ENCODE data around the gene SLC23A2. TPM values are rescaled to one million over a fixed set of nuclear protein-coding genes. Genes with fewer than 3 reads are reported as not detected.

Gene SLC23A2
- total RNA-seq, 4 donors from 2014 or later, result 10.5 to 29.0 (median 20.4) TPM

DNA sequence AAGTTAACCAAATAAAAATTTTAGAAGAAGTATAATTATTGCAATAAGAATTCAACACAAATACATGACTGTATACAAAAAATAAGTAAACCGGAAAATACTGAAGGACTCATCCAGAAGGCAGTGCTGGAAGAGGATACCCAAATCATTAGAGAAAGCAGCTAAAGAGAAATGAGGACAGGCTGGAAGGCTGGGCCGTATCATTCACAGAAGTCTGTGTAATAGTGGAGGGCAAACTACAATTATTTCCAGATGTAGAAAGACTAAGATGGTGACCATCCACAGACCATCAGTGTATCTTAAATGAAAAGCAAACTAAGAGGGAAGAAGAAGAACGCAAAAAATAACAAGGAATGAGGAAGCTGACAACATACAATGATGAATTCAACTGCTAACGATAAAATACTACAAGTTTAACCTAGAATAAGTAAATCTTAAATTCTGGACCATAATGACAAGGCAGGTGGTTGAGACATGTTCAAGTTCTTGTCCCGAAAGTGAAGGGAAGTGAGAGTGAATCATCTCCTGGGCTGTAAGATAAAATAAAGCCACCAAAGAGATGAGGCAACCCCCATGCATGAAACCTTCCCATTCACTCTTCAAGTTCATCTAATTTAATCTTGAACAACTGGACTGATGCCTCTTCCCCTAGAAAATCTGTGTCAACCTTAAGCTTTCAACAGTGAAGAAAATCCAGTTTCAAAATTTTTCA lies 71.5 kb downstream of the SLC23A2 start:
- Histone ChIP-seq H3K36me3 (no peaks in the 10 kb centered on the region), H3K9me3 (no peaks in the 10 kb centered on the region), H3K4me3 (no peak overlapping the region), H3K27ac (no peak overlapping the region), H3K4me1 (peaks cover 8% of the 10 kb centered on the region), H3K27me3 (no peaks in the 10 kb centered on the region)
- WGBS, result 75% methylated on average over 5 of the region's 5 CpGs
- TF ChIP-seq, protein P1, sequence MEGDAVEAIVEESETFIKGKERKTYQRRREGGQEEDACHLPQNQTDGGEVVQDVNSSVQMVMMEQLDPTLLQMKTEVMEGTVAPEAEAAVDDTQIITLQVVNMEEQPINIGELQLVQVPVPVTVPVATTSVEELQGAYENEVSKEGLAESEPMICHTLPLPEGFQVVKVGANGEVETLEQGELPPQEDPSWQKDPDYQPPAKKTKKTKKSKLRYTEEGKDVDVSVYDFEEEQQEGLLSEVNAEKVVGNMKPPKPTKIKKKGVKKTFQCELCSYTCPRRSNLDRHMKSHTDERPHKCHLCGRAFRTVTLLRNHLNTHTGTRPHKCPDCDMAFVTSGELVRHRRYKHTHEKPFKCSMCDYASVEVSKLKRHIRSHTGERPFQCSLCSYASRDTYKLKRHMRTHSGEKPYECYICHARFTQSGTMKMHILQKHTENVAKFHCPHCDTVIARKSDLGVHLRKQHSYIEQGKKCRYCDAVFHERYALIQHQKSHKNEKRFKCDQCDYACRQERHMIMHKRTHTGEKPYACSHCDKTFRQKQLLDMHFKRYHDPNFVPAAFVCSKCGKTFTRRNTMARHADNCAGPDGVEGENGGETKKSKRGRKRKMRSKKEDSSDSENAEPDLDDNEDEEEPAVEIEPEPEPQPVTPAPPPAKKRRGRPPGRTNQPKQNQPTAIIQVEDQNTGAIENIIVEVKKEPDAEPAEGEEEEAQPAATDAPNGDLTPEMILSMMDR (IDR thresholded peaks at IDR 0.05), result no peak
- TF ChIP-seq POLR2A (IDR thresholded peaks at IDR 0.05) (no peak), POLR2AphosphoS5 (IDR thresholded peaks at IDR 0.05) (no peak), EP300 (IDR thresholded peaks at IDR 0.05) (no peak)
- no peak for DNase-seq (ENCODE audit: low spot score in 2 of 2)

DNA sequence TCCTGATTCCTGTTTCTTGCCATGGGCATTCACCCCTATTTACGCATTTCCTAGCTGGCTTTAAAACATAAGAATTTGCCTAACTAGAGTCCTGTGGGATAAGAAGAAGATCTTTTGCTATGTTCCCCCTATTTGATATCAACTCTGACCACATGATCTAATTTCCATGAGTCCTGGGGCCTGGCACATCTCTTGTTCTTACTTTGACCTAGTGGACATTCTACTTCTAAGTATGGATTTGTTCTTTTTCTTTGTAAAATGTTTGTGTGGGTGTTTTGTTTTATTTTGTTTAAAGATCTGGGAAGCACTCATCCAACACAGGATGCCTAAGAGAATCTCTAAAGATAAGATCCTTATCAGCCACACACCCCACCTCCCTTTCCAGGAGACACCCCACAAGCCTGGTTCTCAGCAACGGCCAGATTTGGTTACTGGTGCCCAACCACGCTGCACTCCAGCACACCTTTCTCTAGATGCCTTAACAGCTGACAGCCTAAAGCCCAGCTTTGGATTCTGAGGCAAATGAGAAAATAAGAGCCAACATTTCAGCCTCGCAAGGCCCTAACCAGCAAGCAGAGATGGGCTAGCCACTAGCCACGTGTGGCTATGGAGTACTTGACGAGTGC lies 74.7 kb downstream of the SLC23A2 start:
- Histone ChIP-seq H3K27ac (peak overlapping the region; percentile 17), H3K4me3 (no peak overlapping the region), H3K4me1 (peaks cover 11% of the 10 kb centered on the region), H3K9me3 (no peaks in the 10 kb centered on the region), H3K27me3 (no peaks in the 10 kb centered on the region), H3K36me3 (no peaks in the 10 kb centered on the region)
- no peak for DNase-seq (ENCODE audit: low spot score in 2 of 2)
- TF ChIP-seq, protein P1 (IDR thresholded peaks at IDR 0.05), result no peak
- WGBS, result 81% methylated on average over 6 of the region's 6 CpGs

DNA sequence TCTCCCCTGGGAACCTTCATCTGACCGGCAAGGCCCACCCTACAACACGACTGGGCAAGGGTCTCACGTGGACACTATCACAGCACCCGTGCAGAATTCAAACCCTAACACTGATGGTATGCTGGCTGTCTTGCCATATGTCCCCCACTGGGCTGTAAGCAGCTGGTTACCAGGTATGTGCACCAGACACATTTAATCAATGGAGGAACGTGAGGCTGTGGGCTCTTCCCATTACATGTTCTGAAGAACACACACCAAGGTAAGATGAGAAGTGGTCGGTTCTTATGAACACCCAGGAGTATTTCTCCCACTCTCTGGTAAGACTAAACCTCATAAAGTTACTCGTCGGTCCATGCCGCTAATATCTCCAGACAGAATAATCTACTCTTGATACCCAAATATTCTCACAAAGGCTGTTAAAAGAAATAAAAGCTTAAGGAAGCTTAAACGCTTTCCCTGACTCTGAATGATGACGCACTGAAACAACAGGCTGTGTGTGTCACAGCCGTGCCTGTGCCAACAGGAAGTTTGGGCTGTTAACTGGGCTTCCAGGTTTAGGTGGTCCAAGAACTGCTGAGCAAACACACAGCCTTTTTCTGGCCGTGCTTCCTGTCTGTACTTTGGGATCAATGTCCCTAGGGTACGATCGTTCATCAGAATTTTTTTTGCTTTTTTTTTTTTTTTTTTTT lies 75.3 kb downstream of the SLC23A2 start:
- H3K27me3 ChIP-seq, result no peaks in the 10 kb centered on the region
- H3K9me3 ChIP-seq, result no peaks in the 10 kb centered on the region
- no peak overlapping the region for H3K27ac ChIP-seq
- 67% methylated on average over 15 of the region's 15 CpGs for WGBS
- no peak for DNase-seq (ENCODE audit: low spot score in 2 of 2)
- no peaks in the 10 kb centered on the region for H3K36me3 ChIP-seq
- peaks cover 11% of the 10 kb centered on the region for H3K4me1 ChIP-seq
- no peak overlapping the region for H3K4me3 ChIP-seq
- TF ChIP-seq POLR2A (IDR thresholded peaks at IDR 0.05) (no peak), EP300 (IDR thresholded peaks at IDR 0.05) (no peak), POLR2AphosphoS5 (IDR thresholded peaks at IDR 0.05) (no peak)
- TF ChIP-seq, protein P1 (IDR thresholded peaks at IDR 0.05), result no peak

DNA sequence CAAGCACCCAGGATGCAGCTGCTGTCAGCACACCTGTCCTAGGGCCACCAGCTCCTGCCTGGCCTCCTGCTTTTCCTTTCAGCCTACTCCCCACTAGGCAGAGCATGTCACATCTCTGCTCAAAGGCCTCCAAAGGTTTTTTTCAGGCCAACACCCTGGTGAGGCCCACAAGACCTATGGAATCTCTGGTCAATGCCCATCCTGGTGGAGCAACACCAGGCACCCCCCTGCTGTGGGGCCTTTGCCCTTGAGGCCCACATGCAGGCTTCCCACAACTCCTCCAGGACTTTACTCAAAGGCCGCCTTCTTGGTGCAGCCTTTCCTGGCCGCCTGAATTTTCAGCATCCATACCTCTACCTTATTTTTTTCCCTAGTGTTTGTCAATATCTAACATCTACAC lies 76.9 kb downstream of the SLC23A2 start:
- Histone ChIP-seq H3K4me3 (no peak overlapping the region), H3K36me3 (no peaks in the 10 kb centered on the region), H3K4me1 (peaks cover 11% of the 10 kb centered on the region), H3K9me3 (no peaks in the 10 kb centered on the region), H3K27ac (no peak overlapping the region), H3K27me3 (no peaks in the 10 kb centered on the region)
- WGBS, result 100% methylated on average over 2 of the region's 2 CpGs
- TF ChIP-seq, protein P1 (IDR thresholded peaks at IDR 0.05), result no peak
- TF ChIP-seq EP300 (IDR thresholded peaks at IDR 0.05), result no peak
- no peak for TF ChIP-seq POLR2AphosphoS5 (IDR thresholded peaks at IDR 0.05)
- TF ChIP-seq POLR2A (IDR thresholded peaks at IDR 0.05), result no peak
- no peak for DNase-seq (ENCODE audit: low spot score in 2 of 2)

DNA sequence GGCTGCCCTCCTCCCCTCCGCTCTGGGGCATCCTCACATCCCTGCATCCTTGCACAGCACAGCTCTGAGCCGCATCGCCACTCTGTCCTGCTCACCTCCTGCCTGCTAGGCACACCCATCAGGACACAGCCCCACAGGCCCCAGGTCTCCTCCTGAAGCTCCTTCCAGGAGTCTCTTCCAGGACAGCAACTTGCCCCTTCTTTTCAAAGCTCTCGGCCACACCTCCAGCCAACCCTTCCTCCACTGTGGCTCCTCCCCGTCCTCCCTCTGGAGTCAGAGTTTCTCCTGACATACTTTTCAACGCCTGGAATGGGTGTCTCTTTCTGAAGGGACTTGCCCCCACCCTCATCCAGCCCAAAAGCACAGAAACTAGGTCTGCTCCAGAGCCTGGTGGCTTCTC lies 77.3 kb downstream of the SLC23A2 start:
- no peak for TF ChIP-seq EP300 (IDR thresholded peaks at IDR 0.05)
- no peak for TF ChIP-seq POLR2AphosphoS5 (IDR thresholded peaks at IDR 0.05)
- TF ChIP-seq POLR2A (IDR thresholded peaks at IDR 0.05), result no peak
- TF ChIP-seq, protein P1 (IDR thresholded peaks at IDR 0.05), result no peak
- H3K9me3 ChIP-seq, result no peaks in the 10 kb centered on the region
- H3K27ac ChIP-seq, result no peak overlapping the region
- DNase-seq (ENCODE audit: low spot score in 2 of 2), result no peak
- H3K4me1 ChIP-seq, result peaks cover 11% of the 10 kb centered on the region
- no peaks in the 10 kb centered on the region for H3K36me3 ChIP-seq
- H3K4me3 ChIP-seq, result no peak overlapping the region
- WGBS, result 89% methylated on average over 6 of the region's 6 CpGs
- H3K27me3 ChIP-seq, result no peaks in the 10 kb centered on the region

Measured in suprapubic skin (tissue), 4 donors.